B cell (primary cell): ENCODE results near the gene LPIN2. TPM values are rescaled to one million over a fixed set of nuclear protein-coding genes. Genes with fewer than 3 reads are reported as not detected.
A peak's percentile ranks its signal among the peaks of the same experiment; 100 is the strongest.

Experiments used
- ATAC-seq: fragments of 200-7000 bp; cut with Tn5 transposase; one replicate; pipeline ENCODE4 v1.10.0; 2021; ENCODE audit warnings: low read depth, mild to moderate bottlenecking, moderate number of reproducible peaks, moderate library complexity
- CTCF ChIA-PET: fragments of 350-600 bp; sonication (Branson Sonifier 250); formaldehyde crosslinking; loops from one replicate; lab custom pipeline; 2021; ENCODE audit warnings: antibody characterized with exemption, inconsistent platforms; lab: Charles Lee
- POLR2A ChIA-PET: fragments of 350-600 bp; sonication (Branson Sonifier 250); formaldehyde crosslinking; loops from one replicate; lab custom pipeline; 2021; ENCODE audit warnings: antibody characterized with exemption; lab: Charles Lee
- DNase-seq: peaks from one replicate; pipeline ENCODE4 v3.0.0; 2013
- H2AFZ ChIP-seq: 2 replicates; pipeline ENCODE4 v1.6.1; 2012; ENCODE audit warnings: mild to moderate bottlenecking, low read depth, low read length; ENCODE audit not compliant: insufficient read depth, poor library complexity, severe bottlenecking
- H3K27ac ChIP-seq, 2 donors: 1 replicate in 1 of 2; 2 replicates in 1 of 2; pipeline ENCODE4 v1.5.1; 2012 to 2013; ENCODE audit warnings: low read length in 2 of 2, mild to moderate bottlenecking in 2 of 2, moderate library complexity in 1 of 2
- H3K27me3 ChIP-seq, 4 experiments: fragments of 200-600 bp in 1 of 4; sonication (generic) in 1 of 4; replicated peaks in 1 of 4; 1 replicate in 2 of 4; 2 replicates in 2 of 4; pipeline versions ENCODE4 v1.6.1 to v1.7.0; 2013 to 2016; ENCODE audit warnings: low read length in 3 of 4, mild to moderate bottlenecking in 2 of 4, mixed read lengths in 1 of 4, moderate library complexity in 1 of 4; ENCODE audit not compliant: insufficient read depth in 4 of 4, control insufficient read depth in 3 of 4; ENCODE audit errors: control extremely low read depth in 1 of 4
- H3K36me3 ChIP-seq, 2 experiments: replicated peaks in 1 of 2; 1 replicate in 1 of 2; 2 replicates in 1 of 2; pipeline versions ENCODE4 v1.6.1 to v1.7.1; 2013; ENCODE audit warnings: low read length in 1 of 2; ENCODE audit not compliant: insufficient read depth in 2 of 2, control insufficient read depth in 1 of 2; ENCODE audit errors: control extremely low read depth in 1 of 2, extremely low read depth in 1 of 2
- H3K4me1 ChIP-seq, 2 donors: fragments of 200-600 bp in 1 of 2; sonication (generic) in 1 of 2; 1 replicate in 1 of 2; 2 replicates in 1 of 2; pipeline versions ENCODE4 v1.5.1 to v1.6.1; 2013 to 2017; ENCODE audit warnings: low read length in 2 of 2; ENCODE audit not compliant: control insufficient read depth in 2 of 2, insufficient read depth in 2 of 2
- H3K4me2 ChIP-seq: replicated peaks from 2 replicates; pipeline ENCODE3; 2012; ENCODE audit warnings: mild to moderate bottlenecking, low read depth, low read length; ENCODE audit not compliant: poor library complexity, severe bottlenecking
- H3K4me3 ChIP-seq, 5 experiments: fragments of 200-600 bp in 1 of 5; sonication (generic) in 1 of 5; 1 replicate in 3 of 5; 2 replicates in 2 of 5; pipeline versions ENCODE4 v1.5.1 to v1.7.0; 2011 to 2016; ENCODE audit warnings: low read length in 4 of 5, mild to moderate bottlenecking in 4 of 5, low read depth in 2 of 5, control low read depth in 1 of 5, moderate library complexity in 1 of 5; ENCODE audit not compliant: insufficient read depth in 1 of 5; ENCODE audit errors: control extremely low read depth in 1 of 5, extremely low read depth in 1 of 5
- H3K79me2 ChIP-seq: fragments of 200-600 bp; sonication (generic); one replicate; pipeline ENCODE4 v1.6.0; 2016; ENCODE audit warnings: low read length; ENCODE audit not compliant: control insufficient read depth, insufficient read depth
- H3K9ac ChIP-seq: fragments of 200-600 bp; sonication (generic); 2 replicates; pipeline ENCODE4 v1.6.1; 2017; ENCODE audit warnings: mild to moderate bottlenecking, low read length, moderate library complexity
- H3K9me3 ChIP-seq, 3 donors: one replicate each; pipeline versions ENCODE4 v1.6.1 to v1.7.1; 2013; ENCODE audit warnings: low read length in 2 of 3; ENCODE audit not compliant: control insufficient read depth in 2 of 3, insufficient read depth in 1 of 3; ENCODE audit errors: control extremely low read depth in 1 of 3
- H4K20me1 ChIP-seq: 2 replicates; pipeline ENCODE4 v1.6.0; 2012; ENCODE audit warnings: mild to moderate bottlenecking, low read length; ENCODE audit not compliant: insufficient read depth, control insufficient read depth, poor library complexity, severe bottlenecking
- H3K27ac Mint-ChIP-seq: one replicate; pipeline ENCODE4 v1.8.0; 2021; ENCODE audit warnings: mixed read lengths
- H3K27me3 Mint-ChIP-seq: one replicate; pipeline ENCODE4 v1.8.0; 2021; ENCODE audit warnings: mixed read lengths
- H3K4me1 Mint-ChIP-seq: one replicate; pipeline ENCODE4 v1.8.0; 2021; ENCODE audit warnings: mixed read lengths
- H3K4me3 Mint-ChIP-seq: one replicate; pipeline ENCODE4 v1.8.0; 2021; ENCODE audit warnings: mixed read lengths
- H3K9me3 Mint-ChIP-seq: one replicate; pipeline ENCODE4 v1.8.0; 2022; ENCODE audit warnings: mixed read lengths; ENCODE audit not compliant: insufficient read depth
- CTCF ChIP-seq: fragments of 200-600 bp; IDR thresholded peaks from one replicate; pipeline ENCODE4 v1.8.0; 2022; ENCODE audit warnings: antibody characterized with exemption, mild to moderate bottlenecking
- EZH2 ChIP-seq: IDR thresholded peaks from 2 replicates; pipeline ENCODE4 v1.6.1; 2012; ENCODE audit warnings: borderline replicate concordance, low read depth, mild to moderate bottlenecking, moderate library complexity, low read length; ENCODE audit not compliant: insufficient read depth, poor library complexity, severe bottlenecking
- WGBS: methylation state at CpG from one replicate; pipeline ENCODE4 v1.1.5; 2013; ENCODE audit warnings: missing lambda C conversion rate; ENCODE audit not compliant: insufficient coverage; 5-methylcytosine and 5-hydroxymethylcytosine counted together
- intact Hi-C: fragments of 100-400 bp; cut with micrococcal nuclease; formaldehyde crosslinking; loops from one replicate; pipeline ENCODE4 v1.10.0; 2022
- polyA plus RNA-seq: library from polyadenylated mRNA; depleted of rRNA; stranded (reverse); fragments of >200 nt; gene quantifications from 2 replicates; pipeline ENCODE4 v1.2.3, GENCODE V29; 2012
- total RNA-seq, 2 donors: library from RNA; stranded (reverse); fragments of 120-200 nt in 1 of 2; gene quantifications; 1 replicate in 1 of 2; 2 replicates in 1 of 2; pipeline versions ENCODE4 v1.2.3 to v1.2.4, GENCODE V29; 2013 to 2022

LPIN2 gene
- total and polyA plus RNA-seq, 2 donors (not counting 1 experiment from before 2014, with no cell fraction given), result 8.0 to 31.0 TPM

DNA sequence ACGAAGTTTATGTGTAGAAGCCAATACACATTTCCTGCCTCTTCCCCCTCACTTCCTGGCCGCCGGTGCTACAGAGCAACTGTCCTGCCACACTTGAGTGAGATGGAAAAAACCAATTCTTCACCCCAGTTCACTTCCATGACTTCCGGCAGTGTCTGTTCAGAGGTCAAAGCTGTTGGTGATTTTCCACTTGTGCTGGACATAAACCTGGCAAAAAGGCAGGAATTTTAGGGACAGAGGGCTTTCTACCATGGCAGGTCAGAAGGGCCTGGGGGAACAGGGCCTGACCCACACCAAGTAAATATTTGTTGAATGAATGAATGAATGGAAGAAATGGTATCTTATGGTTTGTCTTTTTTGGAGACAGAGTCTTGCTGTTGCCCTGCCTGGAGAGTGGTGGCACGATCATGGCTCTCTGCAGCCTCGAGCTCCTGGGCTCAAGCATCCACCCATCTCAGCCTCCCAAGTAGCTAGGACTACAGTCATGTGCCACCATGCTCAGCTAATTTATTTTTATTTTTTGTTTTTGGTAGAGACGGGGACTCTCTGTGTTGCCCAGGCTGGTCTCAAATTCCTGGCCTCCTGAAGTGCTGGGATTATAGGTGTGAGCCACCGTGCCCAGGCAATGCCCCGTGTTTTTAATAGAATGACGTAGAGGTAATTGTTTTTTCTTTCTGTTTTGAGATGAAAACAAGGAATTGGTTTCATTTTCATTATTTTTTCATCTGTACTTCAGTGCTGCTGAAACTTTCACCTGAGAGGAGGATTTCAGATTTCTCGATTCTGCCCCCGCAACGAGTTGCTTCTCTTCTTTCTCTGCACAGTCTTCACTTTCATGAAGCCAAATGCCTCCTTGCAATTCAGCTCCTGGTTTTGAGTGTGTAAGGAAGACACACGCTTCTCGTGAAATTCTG, 48.0 kb upstream of the LPIN2 start:
- no peak overlapping the region for H3K9ac ChIP-seq
- POLR2A ChIA-PET, result no interaction called here
- H3K27me3 ChIP-seq, result no peaks in the 10 kb centered on the region
- H2AFZ ChIP-seq, result peak overlapping the region; percentile 71
- H3K4me1 ChIP-seq, result peaks cover 23 to 27% of the 10 kb centered on the region in 2 donors
- H3K9me3 ChIP-seq, result peaks cover 0 to 3% (median 0%) of the 10 kb centered on the region in 3 donors
- 46% methylated on average over 2 of the region's 15 CpGs for WGBS
- Mint-ChIP-seq H3K9me3 (no peaks in the 10 kb centered on the region), H3K27ac (peak overlapping the region; percentile 81), H3K4me3 (peak overlapping the region; percentile 35), H3K27me3 (peaks cover 6% of the 10 kb centered on the region), H3K4me1 (peaks cover 35% of the 10 kb centered on the region)
- no peak for ATAC-seq
- no peaks in the 10 kb centered on the region for H3K79me2 ChIP-seq
- CTCF ChIA-PET, result interaction anchor here (1.0 to 7.7 kb wide), 15 partner anchors 12 to 186 kb away, joined by 3 to 152 read pairs (median 7); partner anchors contain the start of gene MYL12A
- intact Hi-C loops, result no loop called here
- no peaks in the 10 kb centered on the region for H3K36me3 ChIP-seq
- peak overlapping the region; percentile 45 to 64 for H3K27ac ChIP-seq
- no peak overlapping the region for H3K4me3 ChIP-seq
- no peak for TF ChIP-seq EZH2
- no peak for TF ChIP-seq CTCF
- peak overlapping the region; percentile 54 for H3K4me2 ChIP-seq
- DNase-seq, result peak; percentile 19
- no peaks in the 10 kb centered on the region for H4K20me1 ChIP-seq

GRCh38 chr18:3059272-3059671, 46.3 kb upstream of the LPIN2 start:
- H3K9me3 ChIP-seq, result peaks cover 0 to 3% (median 0%) of the 10 kb centered on the region in 3 donors
- Mint-ChIP-seq H3K27ac (no peak overlapping the region), H3K4me3 (no peak overlapping the region), H3K4me1 (peaks cover 35% of the 10 kb centered on the region), H3K9me3 (no peaks in the 10 kb centered on the region), H3K27me3 (peaks cover 8% of the 10 kb centered on the region)
- ATAC-seq (no peak), DNase-seq (no peak)
- H2AFZ ChIP-seq, result peak overlapping the region; percentile 34
- POLR2A ChIA-PET, result interaction anchor here (0.6 kb wide), 1 partner anchor 66 kb away, joined by 7 read pairs; no protein-coding TSS in a partner anchor
- no peaks in the 10 kb centered on the region for H4K20me1 ChIP-seq
- CTCF ChIA-PET, result interaction anchor here (0.6 to 7.7 kb wide), 5 partner anchors 64 to 230 kb away, joined by 3 to 152 read pairs (median 3); no protein-coding TSS in a partner anchor
- H3K27me3 ChIP-seq, result no peaks in the 10 kb centered on the region
- intact Hi-C loops, result no loop called here
- no CpG with 5 or more reads among the region's 3 CpGs for WGBS
- no peak overlapping the region for H3K4me3 ChIP-seq
- H3K79me2 ChIP-seq, result no peaks in the 10 kb centered on the region
- H3K4me2 ChIP-seq, result no peak overlapping the region
- no peaks in the 10 kb centered on the region for H3K36me3 ChIP-seq
- peaks cover 23 to 27% of the 10 kb centered on the region in 2 donors for H3K4me1 ChIP-seq
- no peak for TF ChIP-seq EZH2
- H3K27ac ChIP-seq, result no peak overlapping the region
- no peak overlapping the region for H3K9ac ChIP-seq
